Astrocyte (in vitro differentiated cells and primary cell): ENCODE data around the gene CACNA2D1. TPM values are rescaled to one million over a fixed set of nuclear protein-coding genes. Genes with fewer than 3 reads are reported as not detected.

ENCODE experiments used
- DNase-seq: peaks from one replicate; pipeline ENCODE4 v3.0.0-alpha.2; 2010; ENCODE audit warnings: low read depth
- FAIRE-seq: peaks from 2 replicates; lab custom pipeline; 2011; peaks lifted over from hg19 to GRCh38; lab: Jason Lieb, UNC
- H2AFZ ChIP-seq: 2 replicates; pipeline ENCODE4 v1.6.0; 2012; ENCODE audit warnings: low read depth, low read length, inconsistent platforms
- H3K27ac ChIP-seq: 2 replicates; pipeline ENCODE4 v1.5.1; 2011; ENCODE audit warnings: low read depth, low read length, inconsistent platforms
- H3K27me3 ChIP-seq: 2 replicates; pipeline ENCODE4 v1.6.0; 2011; ENCODE audit warnings: low read length, inconsistent platforms; ENCODE audit not compliant: insufficient read depth
- H3K36me3 ChIP-seq: 2 replicates; pipeline ENCODE4 v1.5.1; 2011; ENCODE audit warnings: low read length, inconsistent platforms; ENCODE audit not compliant: insufficient read depth
- H3K4me1 ChIP-seq: 2 replicates; pipeline ENCODE4 v1.5.1; 2011; ENCODE audit warnings: low read length, inconsistent platforms; ENCODE audit not compliant: insufficient read depth
- H3K4me2 ChIP-seq: 2 replicates; pipeline ENCODE4 v1.6.0; 2012; ENCODE audit warnings: low read length, inconsistent platforms
- H3K4me3 ChIP-seq: 2 replicates; pipeline ENCODE4 v1.5.1; 2011; ENCODE audit warnings: low read depth, mild to moderate bottlenecking, low read length, inconsistent platforms; ENCODE audit not compliant: insufficient read depth
- H3K79me2 ChIP-seq: 2 replicates; pipeline ENCODE4 v1.6.0; 2012; ENCODE audit warnings: mild to moderate bottlenecking, low read length, inconsistent platforms; ENCODE audit not compliant: insufficient read depth
- H3K9ac ChIP-seq: 2 replicates; pipeline ENCODE4 v1.6.0; 2012; ENCODE audit warnings: mild to moderate bottlenecking, low read length, inconsistent platforms
- H3K9me3 ChIP-seq: 2 replicates; pipeline ENCODE4 v1.5.1; 2012; ENCODE audit warnings: low read depth, mild to moderate bottlenecking, low read length, inconsistent platforms; ENCODE audit not compliant: insufficient read depth
- H4K20me1 ChIP-seq: 2 replicates; pipeline ENCODE4 v1.6.0; 2012; ENCODE audit warnings: low read length, inconsistent platforms; ENCODE audit not compliant: insufficient read depth
- H3K27ac Mint-ChIP-seq: one replicate; pipeline ENCODE4 v1.8.0; 2021; ENCODE audit warnings: mild to moderate bottlenecking, mixed read lengths; ENCODE audit not compliant: unreplicated experiment
- H3K27me3 Mint-ChIP-seq: one replicate; pipeline ENCODE4 v1.8.0; 2021; ENCODE audit warnings: low read depth, mixed read lengths; ENCODE audit not compliant: unreplicated experiment
- H3K36me3 Mint-ChIP-seq: one replicate; pipeline ENCODE4 v1.8.0; 2021; ENCODE audit warnings: low read depth, mixed read lengths; ENCODE audit not compliant: unreplicated experiment
- H3K4me1 Mint-ChIP-seq: one replicate; pipeline ENCODE4 v1.8.0; 2021; ENCODE audit warnings: low read depth, mixed read lengths; ENCODE audit not compliant: unreplicated experiment
- H3K4me3 Mint-ChIP-seq: one replicate; pipeline ENCODE4 v1.8.0; 2021; ENCODE audit warnings: mild to moderate bottlenecking, moderate library complexity, mixed read lengths; ENCODE audit not compliant: unreplicated experiment
- H3K9me3 Mint-ChIP-seq: one replicate; pipeline ENCODE4 v1.8.0; 2021; ENCODE audit warnings: mild to moderate bottlenecking, mixed read lengths; ENCODE audit not compliant: unreplicated experiment
- EZH2 ChIP-seq: IDR thresholded peaks from 2 replicates; pipeline ENCODE4 v1.6.1; 2012; ENCODE audit warnings: mild to moderate bottlenecking, low read length, inconsistent platforms; ENCODE audit not compliant: insufficient read depth
- total RNA-seq: library from RNA; stranded (reverse); gene quantifications from 2 replicates; pipeline ENCODE4 v1.2.1, GENCODE V29; 2021
- TF ChIP-seq, protein P1 (sequence below): IDR thresholded peaks from 2 replicates; pipeline ENCODE4 v1.5.1; 2011; ENCODE audit warnings: low read depth, mild to moderate bottlenecking, inconsistent platforms, low read length, moderate library complexity; ENCODE audit not compliant: insufficient read depth

CACNA2D1 gene
- total RNA-seq, 1 donor from 2014 or later, result 53.4 TPM

DNA sequence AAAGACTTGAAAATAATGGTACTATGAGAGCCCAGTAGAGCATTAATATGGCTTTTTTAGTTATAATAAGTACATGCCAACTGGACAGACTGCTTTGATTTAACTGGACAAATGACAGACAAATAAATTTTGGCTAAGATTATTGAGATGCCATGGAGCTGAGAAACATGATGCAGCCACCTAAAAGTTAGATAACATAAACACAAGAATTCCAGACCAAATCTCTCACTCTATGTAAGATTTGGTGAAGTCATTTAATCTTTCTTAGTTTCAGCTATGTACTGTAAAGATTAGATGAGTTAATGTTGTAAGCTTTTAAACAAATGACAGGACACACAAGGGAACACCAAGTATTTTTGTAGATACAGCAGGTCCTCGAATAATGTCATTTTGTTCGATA is 118.2 kb downstream of the CACNA2D1 start:
- Histone ChIP-seq H4K20me1 (no peaks in the 10 kb centered on the region), H3K27me3 (no peaks in the 10 kb centered on the region), H3K4me1 (no peaks in the 10 kb centered on the region), H2AFZ (no peak overlapping the region), H3K9ac (no peak overlapping the region), H3K79me2 (no peaks in the 10 kb centered on the region), H3K36me3 (no peaks in the 10 kb centered on the region), H3K9me3 (no peaks in the 10 kb centered on the region), H3K27ac (no peak overlapping the region), H3K4me2 (no peak overlapping the region), H3K4me3 (no peak overlapping the region)
- Mint-ChIP-seq H3K27me3 (no peaks in the 10 kb centered on the region), H3K36me3 (peaks cover 3% of the 10 kb centered on the region), H3K4me1 (no peaks in the 10 kb centered on the region), H3K9me3 (no peaks in the 10 kb centered on the region), H3K27ac (no peak overlapping the region), H3K4me3 (no peak overlapping the region)
- FAIRE-seq (peak; percentile 26), DNase-seq (peak; percentile 36)
- TF ChIP-seq, protein P1, sequence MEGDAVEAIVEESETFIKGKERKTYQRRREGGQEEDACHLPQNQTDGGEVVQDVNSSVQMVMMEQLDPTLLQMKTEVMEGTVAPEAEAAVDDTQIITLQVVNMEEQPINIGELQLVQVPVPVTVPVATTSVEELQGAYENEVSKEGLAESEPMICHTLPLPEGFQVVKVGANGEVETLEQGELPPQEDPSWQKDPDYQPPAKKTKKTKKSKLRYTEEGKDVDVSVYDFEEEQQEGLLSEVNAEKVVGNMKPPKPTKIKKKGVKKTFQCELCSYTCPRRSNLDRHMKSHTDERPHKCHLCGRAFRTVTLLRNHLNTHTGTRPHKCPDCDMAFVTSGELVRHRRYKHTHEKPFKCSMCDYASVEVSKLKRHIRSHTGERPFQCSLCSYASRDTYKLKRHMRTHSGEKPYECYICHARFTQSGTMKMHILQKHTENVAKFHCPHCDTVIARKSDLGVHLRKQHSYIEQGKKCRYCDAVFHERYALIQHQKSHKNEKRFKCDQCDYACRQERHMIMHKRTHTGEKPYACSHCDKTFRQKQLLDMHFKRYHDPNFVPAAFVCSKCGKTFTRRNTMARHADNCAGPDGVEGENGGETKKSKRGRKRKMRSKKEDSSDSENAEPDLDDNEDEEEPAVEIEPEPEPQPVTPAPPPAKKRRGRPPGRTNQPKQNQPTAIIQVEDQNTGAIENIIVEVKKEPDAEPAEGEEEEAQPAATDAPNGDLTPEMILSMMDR, result no peak
- TF ChIP-seq EZH2, result no peak

DNA sequence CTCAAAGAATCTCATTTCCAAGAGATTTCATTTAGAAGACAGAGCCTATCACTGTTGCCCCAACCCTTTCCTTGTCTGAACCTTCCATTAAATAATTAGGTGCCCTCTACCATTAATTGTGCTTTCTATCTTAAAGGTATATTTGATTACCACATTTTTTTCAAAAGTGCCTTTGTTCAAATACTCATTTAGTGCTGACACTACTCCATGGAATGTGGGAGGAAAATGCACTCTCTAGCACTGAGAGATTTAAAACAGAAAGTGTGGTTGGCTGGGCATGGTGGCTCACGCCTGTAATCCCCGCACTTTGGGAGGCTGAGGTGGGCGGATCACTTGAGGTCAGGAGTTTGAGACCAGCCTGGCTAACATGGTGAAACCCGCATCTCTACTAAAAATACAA is 119.8 kb downstream of the CACNA2D1 start:
- no peak overlapping the region for H3K4me2 ChIP-seq
- peaks cover 3% of the 10 kb centered on the region for H3K36me3 Mint-ChIP-seq
- H3K79me2 ChIP-seq, result no peaks in the 10 kb centered on the region
- no peak overlapping the region for H3K27ac ChIP-seq
- TF ChIP-seq EZH2, result no peak
- TF ChIP-seq, protein P1, result no peak
- no peak overlapping the region for H3K4me3 ChIP-seq
- no peaks in the 10 kb centered on the region for H3K27me3 ChIP-seq
- no peaks in the 10 kb centered on the region for H3K27me3 Mint-ChIP-seq
- H3K4me1 ChIP-seq, result no peaks in the 10 kb centered on the region
- FAIRE-seq (no peak), DNase-seq (peak; percentile 25)
- H4K20me1 ChIP-seq, result peaks cover under 1% of the 10 kb centered on the region
- no peak overlapping the region for H2AFZ ChIP-seq
- no peak overlapping the region for H3K27ac Mint-ChIP-seq
- no peaks in the 10 kb centered on the region for H3K9me3 ChIP-seq
- H3K36me3 ChIP-seq, result no peaks in the 10 kb centered on the region
- H3K4me3 Mint-ChIP-seq, result no peak overlapping the region
- no peak overlapping the region for H3K9ac ChIP-seq
- H3K9me3 Mint-ChIP-seq, result no peaks in the 10 kb centered on the region
- H3K4me1 Mint-ChIP-seq, result peaks cover 3% of the 10 kb centered on the region

- Mint-ChIP-seq H3K27ac (no peak overlapping the region), H3K27me3 (no peaks in the 10 kb centered on the region), H3K4me1 (peaks cover 7% of the 10 kb centered on the region), H3K4me3 (no peak overlapping the region), H3K36me3 (peaks cover 3% of the 10 kb centered on the region), H3K9me3 (no peaks in the 10 kb centered on the region)
- H3K9ac ChIP-seq, result no peak overlapping the region
- no peak overlapping the region for H3K4me3 ChIP-seq
- H3K27me3 ChIP-seq, result no peaks in the 10 kb centered on the region
- peaks cover 3% of the 10 kb centered on the region for H3K79me2 ChIP-seq
- FAIRE-seq (peak; percentile 52), DNase-seq (peak; percentile 84)
- H3K9me3 ChIP-seq, result no peaks in the 10 kb centered on the region
- H2AFZ ChIP-seq, result no peak overlapping the region
- H3K4me2 ChIP-seq, result peak overlapping the region; percentile 8
- no peak overlapping the region for H3K27ac ChIP-seq
- TF ChIP-seq, protein P1, result no peak
- TF ChIP-seq EZH2, result no peak
- H4K20me1 ChIP-seq, result peaks cover 7% of the 10 kb centered on the region
- no peaks in the 10 kb centered on the region for H3K4me1 ChIP-seq
- no peaks in the 10 kb centered on the region for H3K36me3 ChIP-seq
These were observed 123.9 kb downstream of the CACNA2D1 start for GRCh38 chr7:82319674-82320118.
